Testis (tissue), 2 donors: ENCODE data around the gene CCDC7.
"Not testable (repeated sequence)": the region's sequence is repeated elsewhere in the genome, so short reads cannot be mapped to it uniquely, and the experiment has no call there.

Experiments used
- CTCF ChIP-seq, 3 experiments: fragments of 450-650 bp in 2 of 3; fragments of 200-600 bp in 1 of 3; sonication (generic) in 1 of 3; IDR thresholded peaks; one replicate each; pipeline ENCODE4 v1.5.1; 2016 to 2019; ENCODE audit warnings: antibody characterized with exemption in 3 of 3, mild to moderate bottlenecking in 2 of 3, moderate library complexity in 1 of 3
- POLR2A ChIP-seq: fragments of 450-650 bp; IDR thresholded peaks from one replicate; pipeline ENCODE4 v1.6.1; 2017; ENCODE audit warnings: antibody characterized with exemption, mild to moderate bottlenecking, moderate library complexity

DNA sequence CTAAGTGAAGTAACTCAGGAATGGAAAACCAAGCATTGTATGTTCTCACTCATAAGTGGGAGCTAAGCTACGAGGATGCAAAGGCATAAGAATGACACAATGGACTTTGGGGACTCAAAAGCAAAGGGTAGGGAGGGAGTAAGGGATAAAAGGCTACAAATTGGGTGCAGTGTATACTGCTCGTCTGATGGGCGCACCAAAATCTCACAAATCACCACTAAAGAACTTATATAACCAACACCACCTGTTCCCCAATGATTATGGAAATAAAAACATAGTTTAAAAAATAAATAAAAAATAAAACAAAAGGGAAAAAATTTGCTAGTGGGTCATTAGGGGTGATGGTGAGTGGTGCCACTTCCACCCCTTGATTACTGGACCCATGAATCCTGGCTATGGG is 351.5 kb downstream of the CCDC7 start:
- TF ChIP-seq CTCF (IDR thresholded peaks at IDR 0.05); POLR2A: not testable (repeated sequence)
